Measurements from ENCODE around the gene IFNA10. TPM values are rescaled to one million over a fixed set of nuclear protein-coding genes. Genes with fewer than 3 reads are reported as not detected.
"Not testable (repeated sequence)": the region's sequence is repeated elsewhere in the genome, so short reads cannot be mapped to it uniquely, and the experiment has no call there.

Gene IFNA10
- total RNA-seq, 4 donors from 2014 or later, result not detected

- Histone ChIP-seq H3K36me3 (no peaks in the 10 kb centered on the region), H3K4me3 (no peak overlapping the region), H3K9me3 (no peaks in the 10 kb centered on the region), H3K27me3 (no peaks in the 10 kb centered on the region), H3K27ac (no peak overlapping the region), H3K4me1 (no peaks in the 10 kb centered on the region)
- TF ChIP-seq, protein P1, sequence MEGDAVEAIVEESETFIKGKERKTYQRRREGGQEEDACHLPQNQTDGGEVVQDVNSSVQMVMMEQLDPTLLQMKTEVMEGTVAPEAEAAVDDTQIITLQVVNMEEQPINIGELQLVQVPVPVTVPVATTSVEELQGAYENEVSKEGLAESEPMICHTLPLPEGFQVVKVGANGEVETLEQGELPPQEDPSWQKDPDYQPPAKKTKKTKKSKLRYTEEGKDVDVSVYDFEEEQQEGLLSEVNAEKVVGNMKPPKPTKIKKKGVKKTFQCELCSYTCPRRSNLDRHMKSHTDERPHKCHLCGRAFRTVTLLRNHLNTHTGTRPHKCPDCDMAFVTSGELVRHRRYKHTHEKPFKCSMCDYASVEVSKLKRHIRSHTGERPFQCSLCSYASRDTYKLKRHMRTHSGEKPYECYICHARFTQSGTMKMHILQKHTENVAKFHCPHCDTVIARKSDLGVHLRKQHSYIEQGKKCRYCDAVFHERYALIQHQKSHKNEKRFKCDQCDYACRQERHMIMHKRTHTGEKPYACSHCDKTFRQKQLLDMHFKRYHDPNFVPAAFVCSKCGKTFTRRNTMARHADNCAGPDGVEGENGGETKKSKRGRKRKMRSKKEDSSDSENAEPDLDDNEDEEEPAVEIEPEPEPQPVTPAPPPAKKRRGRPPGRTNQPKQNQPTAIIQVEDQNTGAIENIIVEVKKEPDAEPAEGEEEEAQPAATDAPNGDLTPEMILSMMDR (IDR thresholded peaks at IDR 0.05), result no peak
- no peak for TF ChIP-seq POLR2A (IDR thresholded peaks at IDR 0.05)
- intact Hi-C loops (cut with DNase I), result no loop called here
- DNase-seq, result no peak
Measured at GRCh38 chr9:21205204-21205603, 1.7 kb downstream of the IFNA10 start.

GRCh38 chr9:21202105-21202504 is 4.8 kb downstream of the IFNA10 start, which contains the start of gene IFNA7:
IFNA7 (minus strand) TSS chr9:21202205; CDS start chr9:21202165, 40 bp downstream.
- H3K27me3 ChIP-seq; H3K36me3 ChIP-seq; H3K9me3 ChIP-seq; intact Hi-C loops (cut with DNase I); H3K4me3 ChIP-seq; H3K27ac ChIP-seq; H3K4me1 ChIP-seq; DNase-seq: not testable (repeated sequence)
- WGBS, 2 donors, result 57 to 63% methylated on average over 4 of the region's 4 CpGs

DNA sequence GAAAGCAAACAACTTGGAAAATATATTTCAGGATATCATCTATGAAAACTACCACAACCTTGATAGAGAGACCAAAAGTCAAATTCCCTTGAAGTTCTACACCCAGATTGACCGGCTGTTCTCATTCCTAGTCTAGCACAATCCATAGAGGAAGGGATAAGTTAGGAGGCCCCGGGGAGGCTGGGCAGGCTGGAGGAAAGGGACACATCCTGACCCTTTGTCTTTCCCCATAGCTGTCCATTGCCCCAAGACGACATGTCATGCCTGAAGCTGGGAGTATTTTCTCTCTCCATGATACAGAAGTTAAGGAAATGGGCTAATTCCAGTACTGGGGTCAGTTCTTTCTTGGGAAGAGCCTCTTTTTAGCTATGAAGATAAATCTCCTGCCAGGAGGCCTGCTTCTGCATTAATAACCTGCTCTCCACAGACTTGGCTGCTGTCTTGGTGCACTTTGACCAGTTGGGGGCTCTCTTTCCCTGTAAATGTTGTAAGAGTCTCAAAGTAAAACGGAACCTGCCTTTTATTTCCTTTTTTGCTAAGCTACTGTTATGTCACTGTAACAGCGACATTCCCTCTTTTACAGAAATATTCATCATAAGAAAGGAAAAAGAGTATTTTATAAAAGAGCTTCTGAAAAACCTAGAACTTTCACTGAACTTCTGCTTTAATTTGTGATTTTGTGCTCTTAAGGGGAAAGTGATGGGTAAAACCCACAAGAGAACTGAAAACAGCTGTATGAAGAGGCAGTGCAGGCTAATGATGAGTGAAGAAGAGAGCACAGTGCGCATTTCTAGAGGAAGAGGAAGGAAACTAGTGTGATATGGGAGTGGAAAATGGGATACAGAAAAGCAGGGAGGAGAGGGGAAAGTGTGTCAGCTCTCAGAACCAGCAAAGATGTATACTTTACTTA is 11.8 kb downstream of the IFNA10 start:
- H3K36me3 ChIP-seq; H3K4me1 ChIP-seq; H3K27me3 ChIP-seq; DNase-seq; H3K4me3 ChIP-seq; H3K9me3 ChIP-seq; H3K27ac ChIP-seq; intact Hi-C loops (cut with DNase I): not testable (repeated sequence)
- WGBS, 2 donors, result 30 to 35% methylated on average over 6 of the region's 6 CpGs
- TF ChIP-seq, protein P1 (IDR thresholded peaks at IDR 0.05), result peak in 4 of 6 experiments; percentile 24 to 52 (median 48)

DNA sequence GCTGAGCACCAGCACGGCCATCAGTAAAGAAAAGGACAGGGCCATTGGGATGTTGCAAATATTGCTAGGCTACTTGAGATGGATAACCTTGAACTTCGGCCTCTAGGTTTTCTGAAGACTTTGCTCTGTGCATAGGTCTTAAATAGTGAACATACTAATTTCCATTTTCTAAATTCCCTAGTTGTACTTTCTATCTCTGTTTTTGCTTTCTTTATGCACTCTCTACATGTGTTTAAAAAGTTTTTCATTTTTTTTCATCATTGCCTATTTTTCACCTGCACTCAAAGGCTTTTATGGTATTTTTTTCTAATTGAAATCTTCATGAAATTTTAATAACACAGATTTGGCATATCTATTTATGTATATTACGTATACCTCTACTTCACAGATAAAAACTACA is 19.5 kb downstream of the IFNA10 start, which contains the start of gene IFNA4:
TSS of gene IFNA4 (minus strand) at position 101 of the 400 bp plus-strand sequence. CDS start at position 45, 56 bp downstream.
- intact Hi-C loops (cut with DNase I); H3K27me3 ChIP-seq; H3K9me3 ChIP-seq; H3K4me1 ChIP-seq; DNase-seq; H3K27ac ChIP-seq; H3K4me3 ChIP-seq; H3K36me3 ChIP-seq: not testable (repeated sequence)
- 73 to 85% methylated on average over 3 of the region's 3 CpGs for WGBS, 2 donors

DNA sequence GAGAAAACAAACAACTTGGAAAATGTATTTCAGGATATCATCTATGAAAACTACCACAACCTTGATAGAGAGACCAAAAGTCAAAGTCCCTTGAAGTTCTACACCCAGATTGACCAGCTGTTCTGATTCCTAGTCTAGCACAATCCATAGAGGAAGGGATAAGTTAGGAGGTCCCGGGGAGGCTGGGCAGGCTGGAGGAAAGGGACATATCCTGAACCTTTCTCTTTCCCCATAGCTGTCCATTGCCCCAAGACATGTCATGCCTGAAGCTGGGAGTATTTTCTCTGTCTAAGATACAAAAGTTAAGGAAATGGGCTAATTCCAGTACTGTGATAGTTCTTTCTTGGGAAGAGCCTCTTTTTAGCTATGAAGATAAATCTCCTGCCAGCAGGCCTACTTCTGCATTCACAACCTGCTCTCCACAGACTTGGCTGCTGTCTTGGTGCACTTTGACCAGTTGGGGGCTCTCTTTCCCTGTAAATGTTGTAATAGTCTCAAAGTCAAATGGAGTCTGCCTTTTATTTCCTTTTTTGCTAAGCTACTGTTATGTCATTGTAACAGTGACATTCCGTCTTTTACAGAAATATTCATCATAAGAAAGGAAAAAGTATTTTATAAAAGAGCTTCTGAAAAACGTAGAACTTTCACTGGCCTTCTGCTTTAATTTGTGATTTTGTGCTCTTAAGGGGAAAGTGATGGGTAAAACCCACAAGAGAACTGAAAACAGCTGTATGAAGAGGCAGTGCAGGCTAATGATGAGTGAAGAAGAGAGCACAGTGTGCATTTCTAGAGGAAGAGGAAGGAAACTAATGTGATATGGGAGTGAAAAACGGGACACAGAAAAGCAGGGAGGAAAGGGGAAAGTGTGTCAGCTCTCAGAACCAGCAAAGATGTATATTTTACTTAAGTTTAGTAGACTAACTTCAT is 23.9 kb downstream of the IFNA10 start:
- DNase-seq; H3K9me3 ChIP-seq; H3K36me3 ChIP-seq; H3K4me3 ChIP-seq; H3K4me1 ChIP-seq; intact Hi-C loops (cut with DNase I); H3K27ac ChIP-seq; H3K27me3 ChIP-seq: not testable (repeated sequence)
- TF ChIP-seq, protein P1 (IDR thresholded peaks at IDR 0.05), result peak in 2 of 6 experiments; percentile 19 to 30
- 38 to 47% methylated on average over 4 of the region's 4 CpGs for WGBS, 2 donors

GRCh38 chr9:21174671-21175070 is 32.3 kb downstream of the IFNA10 start:
- Histone ChIP-seq H3K4me1 (no peaks in the 10 kb centered on the region), H3K36me3 (no peaks in the 10 kb centered on the region), H3K9me3 (no peaks in the 10 kb centered on the region), H3K4me3 (no peak overlapping the region), H3K27ac (no peak overlapping the region), H3K27me3 (no peaks in the 10 kb centered on the region)
- intact Hi-C loops (cut with DNase I), result no loop called here
- WGBS, 2 donors, result 75 to 78% methylated on average over 2 of the region's 2 CpGs
- TF ChIP-seq, protein P1 (IDR thresholded peaks at IDR 0.05), result no peak
- TF ChIP-seq POLR2A (IDR thresholded peaks at IDR 0.05), result no peak
- DNase-seq, result no peak
